Type B pancreatic cell (in vitro differentiated cells): ENCODE data around the gene RPTN. TPM values are rescaled to one million over a fixed set of nuclear protein-coding genes. Genes with fewer than 3 reads are reported as not detected.

Experiments
- DNase-seq: peaks from one replicate; pipeline ENCODE4 v3.0.0; 2021; ENCODE audit warnings: mixed read lengths; ENCODE audit not compliant: unreplicated experiment; ENCODE audit errors: extremely low spot score
- H3K27ac Mint-ChIP-seq: 2 replicates; pipeline ENCODE4 v1.8.0; 2021; ENCODE audit warnings: mild to moderate bottlenecking, mixed read lengths
- H3K27me3 Mint-ChIP-seq: 2 replicates; pipeline ENCODE4 v1.8.0; 2021; ENCODE audit warnings: mixed read lengths
- H3K36me3 Mint-ChIP-seq: 2 replicates; pipeline ENCODE4 v1.8.0; 2021; ENCODE audit warnings: mixed read lengths
- H3K4me1 Mint-ChIP-seq: one replicate; pipeline ENCODE4 v1.8.0; 2021; ENCODE audit warnings: mixed read lengths; ENCODE audit not compliant: unreplicated experiment
- H3K4me3 Mint-ChIP-seq: 2 replicates; pipeline ENCODE4 v1.8.0; 2021; ENCODE audit warnings: mild to moderate bottlenecking, mixed read lengths
- H3K9me3 Mint-ChIP-seq: 2 replicates; pipeline ENCODE4 v1.8.0; 2021; ENCODE audit warnings: mixed read lengths
- total RNA-seq: library from RNA; stranded (reverse); gene quantifications from 2 replicates; pipeline ENCODE4 v1.2.1, GENCODE V29; 2021; ENCODE audit warnings: low replicate concordance
- TF ChIP-seq, protein P1 (sequence below): fragments of 200-600 bp; sonication (generic); conservative IDR thresholded peaks from 2 replicates; pipeline ENCODE4 v1.5.0; 2021; ENCODE audit warnings: antibody characterized with exemption, mild to moderate bottlenecking

Gene RPTN
- total RNA-seq, 1 donor from 2014 or later: 0.34 TPM

DNA sequence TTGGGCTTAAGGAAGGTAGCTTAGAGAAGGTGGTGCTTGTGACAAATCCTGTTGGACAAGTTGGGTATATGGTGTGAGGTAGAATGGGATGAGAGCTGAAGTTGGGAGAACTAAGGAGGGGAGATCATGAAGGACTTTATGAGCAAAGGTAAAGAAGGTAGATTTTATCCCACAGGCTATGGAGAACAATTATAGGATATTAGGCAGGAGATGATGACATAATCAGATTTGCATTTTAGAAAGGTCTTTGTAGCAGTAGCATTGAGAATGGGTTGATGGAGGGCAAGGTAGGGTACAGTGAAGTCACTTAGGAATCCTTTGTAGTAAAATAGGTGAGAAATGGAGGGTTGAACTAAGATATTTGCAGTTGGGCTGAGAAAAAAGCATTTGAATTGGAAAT, 28.8 kb downstream of the RPTN start:
- H3K36me3 Mint-ChIP-seq: no peaks in the 10 kb centered on the region
- no peaks in the 10 kb centered on the region for H3K9me3 Mint-ChIP-seq
- no peak overlapping the region for H3K27ac Mint-ChIP-seq
- TF ChIP-seq, protein P1, sequence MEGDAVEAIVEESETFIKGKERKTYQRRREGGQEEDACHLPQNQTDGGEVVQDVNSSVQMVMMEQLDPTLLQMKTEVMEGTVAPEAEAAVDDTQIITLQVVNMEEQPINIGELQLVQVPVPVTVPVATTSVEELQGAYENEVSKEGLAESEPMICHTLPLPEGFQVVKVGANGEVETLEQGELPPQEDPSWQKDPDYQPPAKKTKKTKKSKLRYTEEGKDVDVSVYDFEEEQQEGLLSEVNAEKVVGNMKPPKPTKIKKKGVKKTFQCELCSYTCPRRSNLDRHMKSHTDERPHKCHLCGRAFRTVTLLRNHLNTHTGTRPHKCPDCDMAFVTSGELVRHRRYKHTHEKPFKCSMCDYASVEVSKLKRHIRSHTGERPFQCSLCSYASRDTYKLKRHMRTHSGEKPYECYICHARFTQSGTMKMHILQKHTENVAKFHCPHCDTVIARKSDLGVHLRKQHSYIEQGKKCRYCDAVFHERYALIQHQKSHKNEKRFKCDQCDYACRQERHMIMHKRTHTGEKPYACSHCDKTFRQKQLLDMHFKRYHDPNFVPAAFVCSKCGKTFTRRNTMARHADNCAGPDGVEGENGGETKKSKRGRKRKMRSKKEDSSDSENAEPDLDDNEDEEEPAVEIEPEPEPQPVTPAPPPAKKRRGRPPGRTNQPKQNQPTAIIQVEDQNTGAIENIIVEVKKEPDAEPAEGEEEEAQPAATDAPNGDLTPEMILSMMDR: no peak
- H3K4me3 Mint-ChIP-seq: no peak overlapping the region
- DNase-seq: no peak
- H3K4me1 Mint-ChIP-seq: no peaks in the 10 kb centered on the region
- peaks cover 34% of the 10 kb centered on the region for H3K27me3 Mint-ChIP-seq

- Mint-ChIP-seq H3K4me1 (no peaks in the 10 kb centered on the region), H3K27ac (no peak overlapping the region), H3K9me3 (no peaks in the 10 kb centered on the region), H3K27me3 (peaks cover 30% of the 10 kb centered on the region), H3K4me3 (no peak overlapping the region), H3K36me3 (no peaks in the 10 kb centered on the region)
- TF ChIP-seq, protein P1: no peak
- DNase-seq: no peak
Observed at GRCh38 chr1:152127673-152128072, 31.4 kb downstream of the RPTN start.

GRCh38 chr1:152125834-152126443, 33.1 kb downstream of the RPTN start:
- TF ChIP-seq, protein P1: no peak
- no peaks in the 10 kb centered on the region for H3K4me1 Mint-ChIP-seq
- H3K9me3 Mint-ChIP-seq: no peaks in the 10 kb centered on the region
- H3K4me3 Mint-ChIP-seq: no peak overlapping the region
- DNase-seq: no peak
- H3K27ac Mint-ChIP-seq: no peak overlapping the region
- no peaks in the 10 kb centered on the region for H3K36me3 Mint-ChIP-seq
- peaks cover 36% of the 10 kb centered on the region for H3K27me3 Mint-ChIP-seq

- peaks cover 37% of the 10 kb centered on the region for H3K27me3 Mint-ChIP-seq
- TF ChIP-seq, protein P1: no peak
- DNase-seq: no peak
- no peaks in the 10 kb centered on the region for H3K9me3 Mint-ChIP-seq
- no peak overlapping the region for H3K27ac Mint-ChIP-seq
- H3K4me1 Mint-ChIP-seq: no peaks in the 10 kb centered on the region
- H3K4me3 Mint-ChIP-seq: no peak overlapping the region
- no peaks in the 10 kb centered on the region for H3K36me3 Mint-ChIP-seq
Observed at GRCh38 chr1:152118915-152119314, 40.1 kb downstream of the RPTN start.

DNA sequence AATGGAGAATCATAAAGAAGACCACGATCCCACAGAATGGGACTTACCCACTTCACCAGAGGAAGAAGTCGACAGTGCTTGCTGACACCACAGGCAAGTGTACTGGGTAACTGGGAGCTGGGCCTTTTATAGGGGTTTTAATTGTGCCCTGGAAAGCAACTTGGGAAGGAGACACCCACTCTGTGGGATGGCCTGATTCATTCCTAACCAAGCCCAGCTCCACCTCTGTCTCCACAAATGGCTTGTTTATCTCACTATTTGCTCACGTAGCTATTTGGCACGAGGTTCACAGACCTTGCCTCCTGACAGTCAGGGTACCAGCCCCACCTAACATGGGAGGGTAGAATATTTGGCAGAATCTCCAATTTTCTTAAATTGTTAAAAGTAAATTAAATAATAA, 43.7 kb downstream of the RPTN start, which contains the start of gene TCHH:
Gene TCHH (minus strand): TSS at position 101 of the 400 bp plus-strand sequence. CDS start 1,364 bp downstream, outside the sequence.
- Mint-ChIP-seq H3K27ac (no peak within 1 kb of the TSS), H3K4me1 (no peaks in the 10 kb centered on the region), H3K27me3 (peaks cover 30% of the 10 kb centered on the region), H3K9me3 (no peaks in the 10 kb centered on the region), H3K36me3 (no peaks in the 10 kb centered on the region), H3K4me3 (no peak within 1 kb of the TSS)
- no peak for DNase-seq
- TF ChIP-seq, protein P1: no peak
